SU-DHL-6 (cell line): Measurements from ENCODE around the gene PJA1.

Experiments used
- CTCF ChIP-seq: fragments of 200-600 bp; sonication (generic); IDR thresholded peaks from one replicate; pipeline ENCODE4 v1.5.1; 2017; ENCODE audit warnings: antibody characterized with exemption, mild to moderate bottlenecking, low read length, moderate library complexity; ENCODE audit not compliant: insufficient read depth, poor library complexity, severe bottlenecking
- EZH2phosphoT487 ChIP-seq: fragments of 200-600 bp; sonication (generic), shearing (Covaris generic); conservative IDR thresholded peaks from 2 replicates; pipeline ENCODE4 v1.6.1; 2018; ENCODE audit warnings: mild to moderate bottlenecking, antibody characterized with exemption, low read length, moderate library complexity, mixed read lengths

- no peak for TF ChIP-seq CTCF
- TF ChIP-seq EZH2phosphoT487, result no peak
These were observed 29.9 kb upstream of the PJA1 start for GRCh38 chrX:69195192-69195591.
